Skeletal muscle tissue (tissue), 4 donors: Measurements from ENCODE around the gene CKS1B. TPM values are rescaled to one million over a fixed set of nuclear protein-coding genes. Genes with fewer than 3 reads are reported as not detected.
"Not testable (repeated sequence)": the region's sequence is repeated elsewhere in the genome, so short reads cannot be mapped to it uniquely, and the experiment has no call there.

ENCODE experiments used
- H3K27ac ChIP-seq: one replicate; pipeline ENCODE4 v1.7.0; 2013; ENCODE audit warnings: mild to moderate bottlenecking, low read depth, low read length, inconsistent platforms
- H3K27me3 ChIP-seq, 3 donors: one replicate each; pipeline ENCODE4 v1.7.0; 2013; ENCODE audit warnings: low read length in 3 of 3; ENCODE audit not compliant: control insufficient read depth in 3 of 3, insufficient read depth in 3 of 3
- H3K36me3 ChIP-seq, 3 donors: one replicate each; pipeline ENCODE4 v1.7.0; 2013; ENCODE audit warnings: low read length in 3 of 3; ENCODE audit not compliant: control insufficient read depth in 3 of 3, insufficient read depth in 3 of 3
- H3K4me1 ChIP-seq, 3 donors: one replicate each; pipeline ENCODE4 v1.7.0; 2013; ENCODE audit warnings: low read length in 3 of 3, mild to moderate bottlenecking in 3 of 3; ENCODE audit not compliant: control insufficient read depth in 3 of 3, insufficient read depth in 3 of 3
- H3K4me3 ChIP-seq, 3 donors: one replicate each; pipeline ENCODE4 v1.7.0; 2013; ENCODE audit warnings: low read length in 3 of 3
- H3K9ac ChIP-seq, 3 donors: one replicate each; pipeline ENCODE4 v1.7.0; 2013; ENCODE audit warnings: low read length in 3 of 3, mild to moderate bottlenecking in 3 of 3, moderate library complexity in 2 of 3, low read depth in 1 of 3
- H3K9me3 ChIP-seq, 3 donors: one replicate each; pipeline ENCODE4 v1.7.0; 2013; ENCODE audit warnings: low read length in 3 of 3; ENCODE audit not compliant: control insufficient read depth in 3 of 3
- total RNA-seq: library from RNA; depleted of rRNA; stranded (reverse); fragments of >200 nt; gene quantifications from one replicate; pipeline ENCODE4 v1.2.3, GENCODE V29; 2014
- donor health status: Osteomylitis.

Gene CKS1B
- total RNA-seq, 1 donor from 2014 or later = 31.8 TPM

DNA sequence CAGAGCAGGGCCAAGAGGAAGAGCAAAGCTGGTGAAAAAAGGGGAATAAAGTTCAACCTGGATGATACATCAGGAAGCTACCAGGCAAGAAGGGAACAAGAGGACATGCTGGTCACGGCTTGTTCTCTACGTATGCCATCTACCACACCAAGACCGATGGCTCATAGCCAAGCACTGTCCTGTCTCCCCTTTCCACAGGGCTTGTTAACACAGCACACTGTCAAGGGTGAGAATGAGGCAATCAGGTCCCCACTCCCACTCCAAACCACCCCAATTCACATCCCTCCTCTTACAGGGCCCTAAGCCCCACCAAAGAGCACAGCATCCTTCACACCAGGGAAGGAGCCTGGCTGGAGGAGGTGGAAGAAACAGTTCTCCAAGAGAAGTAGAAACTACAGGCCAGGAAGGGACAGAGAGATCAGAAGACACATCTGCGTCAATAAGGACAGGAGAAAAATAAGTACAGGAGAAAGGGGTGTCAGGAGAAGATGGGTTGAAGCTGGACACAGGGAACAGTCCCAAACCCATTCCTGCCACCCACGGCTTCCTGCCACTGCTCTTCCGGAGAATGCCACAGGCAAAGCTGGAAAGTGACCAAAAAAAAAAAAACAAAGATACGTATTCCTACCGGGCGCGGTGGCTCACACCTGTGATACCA, 3.0 kb upstream of the CKS1B start:
- Histone ChIP-seq H3K9me3 (no peaks in the 10 kb centered on the region), H3K4me3 (peak overlapping the region; percentile 57 to 71 (median 67)), H3K9ac (peak overlapping the region; percentile 73 to 83 (median 77))

DNA sequence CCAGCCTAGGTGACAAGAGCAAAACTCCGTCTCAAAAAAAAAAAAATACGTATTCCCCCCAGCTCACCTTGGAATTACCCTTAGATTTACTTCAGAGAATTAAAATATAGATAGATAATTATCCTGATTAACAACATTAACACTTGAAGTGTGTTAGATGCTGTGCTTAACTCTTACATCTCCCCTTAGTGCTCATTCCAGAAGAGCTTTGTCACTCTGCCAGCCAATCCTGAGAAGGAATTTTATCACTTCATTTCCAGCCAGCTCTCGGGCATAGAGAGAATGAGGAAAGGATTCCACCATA, 2.3 kb upstream of the CKS1B start:
- Histone ChIP-seq H3K4me1 (peaks cover 56 to 77% (median 66%) of the 10 kb centered on the region in 3 donors), H3K27me3 (no peaks in the 10 kb centered on the region), H3K9ac (peak overlapping the region; percentile 54 to 95 (median 74)), H3K4me3 (peak overlapping the region; percentile 8 to 55 (median 32)), H3K36me3 (peaks cover 9 to 19% (median 17%) of the 10 kb centered on the region in 3 donors), H3K9me3 (no peaks in the 10 kb centered on the region), H3K27ac (peak overlapping the region; percentile 99)

More for the DNA sequence above, 3.0 kb upstream of the CKS1B start:
- H3K27me3 ChIP-seq = no peaks in the 10 kb centered on the region
- H3K4me1 ChIP-seq = peaks cover 60 to 77% (median 66%) of the 10 kb centered on the region in 3 donors
- H3K36me3 ChIP-seq = peaks cover 9 to 25% (median 22%) of the 10 kb centered on the region in 3 donors
- H3K27ac ChIP-seq = peak overlapping the region; percentile 99

DNA sequence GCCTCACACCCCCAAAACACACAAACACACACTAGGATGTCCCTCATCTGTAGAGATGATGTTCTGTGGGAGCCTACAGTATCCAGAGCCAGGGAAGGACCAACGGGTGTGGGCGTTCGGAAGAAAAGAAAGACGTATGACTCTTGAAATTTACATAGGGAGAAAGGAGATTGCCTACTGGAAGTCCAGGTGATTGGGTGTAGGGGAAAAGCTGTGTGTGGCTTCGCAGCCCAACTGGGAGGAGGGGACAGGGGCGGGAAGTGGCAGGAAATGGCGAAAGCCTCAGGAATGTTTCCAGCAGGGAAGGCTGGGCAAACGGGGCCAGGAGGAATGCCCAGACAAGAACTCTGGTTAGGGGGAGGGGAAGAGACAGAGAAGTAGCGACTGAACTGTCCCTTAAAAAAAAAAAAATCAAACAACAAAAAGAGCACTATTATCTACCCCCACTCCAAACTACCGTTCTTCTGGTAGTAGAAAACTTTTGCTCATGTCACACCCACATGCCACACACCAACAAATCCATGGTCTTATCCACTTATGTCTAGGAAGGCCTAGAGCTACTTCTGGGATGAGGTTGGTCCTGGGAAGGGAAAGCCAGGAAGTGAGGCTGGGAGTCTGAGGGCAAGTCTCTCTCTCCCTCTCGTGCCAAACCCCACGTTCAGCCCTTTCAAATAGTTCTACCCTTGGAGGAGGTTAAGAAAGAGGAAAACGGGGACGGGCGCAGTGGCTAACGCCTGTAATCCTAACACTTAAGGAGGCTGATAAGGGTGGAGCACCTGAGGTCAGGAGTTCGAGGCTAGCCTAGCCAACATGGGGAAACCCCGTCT, 1.8 kb upstream of the CKS1B start:
- Histone ChIP-seq H3K27me3 (no peaks in the 10 kb centered on the region), H3K9me3 (no peaks in the 10 kb centered on the region), H3K4me1 (peaks cover 56 to 74% (median 62%) of the 10 kb centered on the region in 3 donors), H3K4me3 (peak overlapping the region; percentile 55 to 91 (median 71)), H3K36me3 (peaks cover 3 to 14% (median 12%) of the 10 kb centered on the region in 3 donors), H3K27ac (peak overlapping the region; percentile 99), H3K9ac (peak overlapping the region; percentile 67 to 95 (median 74))

DNA sequence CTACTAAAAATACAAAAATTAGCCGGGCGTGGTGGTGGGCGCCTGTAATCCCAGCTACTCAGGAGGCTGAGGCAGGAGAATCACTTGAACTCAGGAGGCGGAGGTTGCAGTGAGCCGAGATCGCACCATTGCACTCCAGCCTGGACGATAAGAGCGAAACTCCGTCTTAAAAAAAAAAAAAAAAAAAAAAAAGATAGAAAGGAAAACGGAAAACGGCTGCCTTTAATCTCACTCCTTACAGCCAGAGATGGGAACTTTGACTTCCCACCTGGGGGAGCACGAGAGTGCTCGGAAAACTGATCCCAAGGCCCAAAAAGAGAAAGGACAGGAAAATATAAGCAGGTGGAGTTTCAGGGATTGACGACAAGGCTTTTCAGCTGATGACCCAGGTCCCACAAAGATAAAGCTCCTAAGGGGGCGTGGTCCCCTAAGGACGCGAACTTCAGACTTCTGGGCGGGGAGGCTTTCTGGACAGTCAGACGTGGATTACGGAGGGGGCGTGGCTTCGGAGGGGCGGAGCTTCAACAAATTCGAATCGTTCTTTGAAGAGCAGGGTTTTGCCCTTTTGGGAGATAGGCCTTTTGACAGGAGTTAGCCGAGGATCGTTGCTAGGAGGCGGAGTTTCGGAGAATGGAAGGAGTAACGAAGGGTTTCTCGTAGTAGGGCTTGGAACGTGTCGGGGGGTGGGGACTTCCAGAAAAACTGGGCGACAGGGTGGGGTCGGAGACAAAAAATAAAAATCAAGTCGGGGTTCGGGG, 958 bp upstream of the CKS1B start:
- Histone ChIP-seq H3K9me3 (no peaks in the 10 kb centered on the region), H3K4me1 (peaks cover 56 to 66% (median 56%) of the 10 kb centered on the region in 3 donors), H3K4me3 (peak overlapping the region; percentile 71 to 91 (median 91)), H3K36me3 (peaks cover 2 to 12% (median 5%) of the 10 kb centered on the region in 3 donors), H3K27ac (peak overlapping the region; percentile 99), H3K27me3 (no peaks in the 10 kb centered on the region), H3K9ac (peak overlapping the region; percentile 92 to 98 (median 95))

DNA sequence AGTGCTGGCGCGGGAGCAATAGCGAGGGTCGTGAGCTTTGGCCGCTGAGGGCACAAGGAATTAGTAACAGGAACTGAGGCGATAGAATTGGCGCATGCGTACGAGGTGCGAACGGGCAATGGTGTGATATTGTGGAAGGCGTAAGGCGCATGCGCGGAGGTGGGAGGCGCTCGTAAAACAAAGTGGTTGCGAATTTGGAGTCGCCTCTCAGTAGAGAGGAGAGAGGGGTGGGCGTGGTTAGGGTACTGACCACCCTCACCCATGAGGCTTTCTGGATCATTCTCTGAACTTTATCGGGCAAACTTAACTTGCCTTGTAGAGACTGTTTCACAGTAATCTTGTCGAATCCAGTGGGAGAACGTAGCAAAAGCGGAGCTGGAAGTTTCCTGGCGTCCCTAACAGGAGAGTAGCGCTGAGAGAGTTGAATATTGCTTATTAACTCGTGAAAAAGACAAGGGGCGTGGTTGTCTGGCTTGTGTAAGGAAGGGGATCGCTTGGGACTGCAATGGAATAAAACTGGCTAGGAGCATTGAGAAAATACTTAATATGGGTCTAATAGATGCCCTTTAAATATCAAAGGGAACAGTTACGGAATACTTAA, 427 bp downstream of the CKS1B start:
- Histone ChIP-seq H3K4me3 (peak overlapping the region; percentile 85 to 94 (median 87)), H3K9ac (peak overlapping the region; percentile 66 to 89 (median 88)), H3K4me1 (peaks cover 43 to 52% (median 45%) of the 10 kb centered on the region in 3 donors), H3K36me3 (peaks cover 0 to 11% (median 2%) of the 10 kb centered on the region in 3 donors), H3K9me3 (no peaks in the 10 kb centered on the region), H3K27me3 (no peaks in the 10 kb centered on the region), H3K27ac (peak overlapping the region; percentile 99)

DNA sequence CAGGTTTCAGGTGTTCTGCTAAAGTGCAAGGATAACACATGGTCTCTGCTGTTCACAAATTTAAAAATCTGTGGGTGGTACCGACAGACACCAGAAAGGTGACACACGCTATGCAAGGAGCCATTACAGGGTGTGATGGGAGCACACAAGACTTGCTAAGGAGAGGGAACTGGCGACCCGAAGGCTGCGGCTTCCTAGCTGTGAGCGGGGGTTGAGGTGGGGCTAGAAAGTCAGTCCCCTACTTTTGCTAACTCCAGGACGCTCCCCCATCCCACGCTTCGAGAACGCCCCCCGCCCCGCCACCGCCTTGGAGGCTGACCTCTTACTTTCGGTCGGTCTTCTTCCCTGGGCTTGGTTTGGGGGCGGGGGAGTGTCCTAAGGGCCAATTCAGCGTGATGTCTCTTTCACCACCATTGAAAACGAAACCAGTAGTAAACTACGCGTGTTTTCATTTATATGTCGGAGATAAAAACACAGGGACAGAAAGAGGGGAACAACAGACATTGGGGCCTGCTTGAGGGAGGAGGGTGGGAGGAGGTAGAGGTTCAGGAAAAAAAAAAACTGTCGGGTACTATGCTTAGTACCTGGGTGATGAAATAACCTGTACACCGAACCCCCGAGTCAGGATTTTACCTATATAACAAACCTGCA, 1.1 kb downstream of the CKS1B start:
- Histone ChIP-seq H3K9ac (peak overlapping the region; percentile 66 to 89 (median 88)), H3K27me3 (no peaks in the 10 kb centered on the region), H3K9me3 (no peaks in the 10 kb centered on the region), H3K4me1 (peaks cover 37 to 46% (median 39%) of the 10 kb centered on the region in 3 donors), H3K4me3 (peak overlapping the region; percentile 85 to 94 (median 87)), H3K27ac (peak overlapping the region; percentile 99), H3K36me3 (peaks cover 0 to 11% (median 2%) of the 10 kb centered on the region in 3 donors)

DNA sequence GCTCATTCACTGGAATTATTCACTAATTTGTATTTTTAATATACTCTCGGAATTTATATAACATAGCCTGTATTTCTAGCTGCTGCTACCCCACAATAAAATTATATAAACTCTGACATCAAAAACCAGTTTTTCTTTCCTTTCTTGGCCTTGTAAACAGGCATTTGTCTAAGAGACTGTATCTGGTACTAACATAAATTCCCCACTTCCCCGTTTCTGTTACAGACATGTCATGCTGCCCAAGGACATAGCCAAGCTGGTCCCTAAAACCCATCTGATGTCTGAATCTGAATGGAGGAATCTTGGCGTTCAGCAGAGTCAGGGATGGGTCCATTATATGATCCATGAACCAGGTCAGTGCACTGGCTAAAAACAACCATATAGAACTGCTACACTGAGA, 3.3 kb downstream of the CKS1B start:
- not testable (repeated sequence) for H3K27me3 ChIP-seq, H3K27ac ChIP-seq

DNA sequence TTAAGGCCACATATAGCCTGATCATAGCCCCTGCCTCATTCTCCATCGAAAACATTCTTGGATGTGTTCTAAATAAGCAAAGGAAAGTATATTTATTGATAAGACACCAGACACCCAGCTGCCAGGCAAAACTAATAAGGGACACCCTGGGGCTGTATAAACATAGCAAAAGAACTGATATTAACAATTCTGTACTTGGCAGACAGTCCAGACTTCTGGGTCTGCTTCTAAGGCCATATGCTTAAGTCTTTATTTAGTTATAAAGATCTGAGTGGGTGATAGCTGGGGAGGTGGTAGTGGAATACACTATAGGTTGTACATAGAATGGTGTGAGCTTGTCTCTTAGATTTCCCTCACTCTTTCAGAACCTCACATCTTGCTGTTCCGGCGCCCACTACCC, 3.9 kb downstream of the CKS1B start:
- no peak overlapping the region for H3K27ac ChIP-seq
- no peaks in the 10 kb centered on the region for H3K27me3 ChIP-seq
- peaks cover 18 to 27% (median 19%) of the 10 kb centered on the region in 3 donors for H3K4me1 ChIP-seq
- H3K9me3 ChIP-seq = no peaks in the 10 kb centered on the region
- no peak overlapping the region for H3K9ac ChIP-seq
- peaks cover 0 to 11% (median 2%) of the 10 kb centered on the region in 3 donors for H3K36me3 ChIP-seq
- H3K4me3 ChIP-seq = no peak overlapping the region

More for the DNA sequence above, 3.3 kb downstream of the CKS1B start:
- peaks cover 23 to 32% (median 23%) of the 10 kb centered on the region in 3 donors for H3K4me1 ChIP-seq
- H3K36me3 ChIP-seq = peaks cover 0 to 11% (median 2%) of the 10 kb centered on the region in 3 donors
- H3K4me3 ChIP-seq, H3K9me3 ChIP-seq, H3K9ac ChIP-seq: not testable (repeated sequence)

DNA sequence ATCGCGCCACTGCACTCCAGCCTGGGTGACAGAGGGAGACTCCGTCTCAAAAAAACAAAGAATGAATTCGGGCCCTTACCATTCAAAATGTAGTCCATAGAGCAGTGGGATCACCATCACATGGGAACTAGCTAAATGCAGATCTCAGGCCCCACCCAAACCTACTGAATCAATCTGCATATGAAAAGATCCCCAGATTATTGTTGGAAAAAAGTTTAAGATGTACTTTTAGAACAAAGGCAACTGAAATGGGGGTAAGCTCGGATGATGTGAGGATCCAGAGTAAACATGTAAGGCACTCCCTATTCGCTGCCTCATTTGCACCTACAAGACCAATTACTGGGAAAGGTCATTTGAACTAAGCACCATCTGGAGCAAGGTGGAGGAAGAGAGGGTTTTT, 7.9 kb downstream of the CKS1B start:
- H3K9me3 ChIP-seq = no peaks in the 10 kb centered on the region
- H3K27me3 ChIP-seq = no peaks in the 10 kb centered on the region
- H3K36me3 ChIP-seq = peaks cover 0 to 11% (median 3%) of the 10 kb centered on the region in 3 donors
- no peak overlapping the region for H3K27ac ChIP-seq
- peak overlapping the region in 2 of 3 donors; percentile 18 to 52 for H3K9ac ChIP-seq
- H3K4me3 ChIP-seq = peak overlapping the region; percentile 30 to 76 (median 62)
- H3K4me1 ChIP-seq = peaks cover 12 to 18% (median 16%) of the 10 kb centered on the region in 3 donors
